D721Med (cell line): Measurements from ENCODE around the gene VWA8.

Source experiments
- DNase-seq: peaks from one replicate; pipeline ENCODE4 v3.0.0; 2011; ENCODE audit warnings: low spot score; ENCODE audit not compliant: insufficient read length
- FAIRE-seq: peaks from 2 replicates; lab custom pipeline; 2011; peaks lifted over from hg19 to GRCh38; lab: Jason Lieb, UNC
- TF ChIP-seq, protein P1 (sequence below): IDR thresholded peaks from 2 replicates; pipeline ENCODE4 v1.5.1; 2012; ENCODE audit warnings: mild to moderate bottlenecking, control low read depth; ENCODE audit not compliant: insufficient read depth; ENCODE audit errors: missing control alignments

Gene VWA8

DNA sequence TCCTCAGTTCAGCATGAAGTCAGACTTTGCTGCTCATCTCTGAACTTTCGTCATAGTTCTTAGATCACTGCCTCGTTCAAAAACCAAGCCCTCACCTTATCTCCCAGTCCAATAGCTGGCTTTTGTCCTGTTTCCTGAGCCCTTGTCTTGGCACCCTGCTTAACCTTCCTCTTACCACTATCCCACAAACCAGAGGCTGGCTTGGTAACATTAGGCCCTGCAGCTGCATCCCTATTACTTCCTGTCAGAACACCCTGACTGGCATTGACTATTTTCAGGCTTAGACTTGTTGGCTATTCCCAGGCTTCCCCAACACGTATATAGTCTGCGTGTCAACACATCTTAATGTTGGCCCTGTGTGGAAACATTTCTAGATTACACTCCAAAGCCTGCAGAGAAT lies 172.4 kb downstream of the VWA8 start:
- TF ChIP-seq, protein P1, sequence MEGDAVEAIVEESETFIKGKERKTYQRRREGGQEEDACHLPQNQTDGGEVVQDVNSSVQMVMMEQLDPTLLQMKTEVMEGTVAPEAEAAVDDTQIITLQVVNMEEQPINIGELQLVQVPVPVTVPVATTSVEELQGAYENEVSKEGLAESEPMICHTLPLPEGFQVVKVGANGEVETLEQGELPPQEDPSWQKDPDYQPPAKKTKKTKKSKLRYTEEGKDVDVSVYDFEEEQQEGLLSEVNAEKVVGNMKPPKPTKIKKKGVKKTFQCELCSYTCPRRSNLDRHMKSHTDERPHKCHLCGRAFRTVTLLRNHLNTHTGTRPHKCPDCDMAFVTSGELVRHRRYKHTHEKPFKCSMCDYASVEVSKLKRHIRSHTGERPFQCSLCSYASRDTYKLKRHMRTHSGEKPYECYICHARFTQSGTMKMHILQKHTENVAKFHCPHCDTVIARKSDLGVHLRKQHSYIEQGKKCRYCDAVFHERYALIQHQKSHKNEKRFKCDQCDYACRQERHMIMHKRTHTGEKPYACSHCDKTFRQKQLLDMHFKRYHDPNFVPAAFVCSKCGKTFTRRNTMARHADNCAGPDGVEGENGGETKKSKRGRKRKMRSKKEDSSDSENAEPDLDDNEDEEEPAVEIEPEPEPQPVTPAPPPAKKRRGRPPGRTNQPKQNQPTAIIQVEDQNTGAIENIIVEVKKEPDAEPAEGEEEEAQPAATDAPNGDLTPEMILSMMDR: no peak
- FAIRE-seq (no peak), DNase-seq (no peak)

DNA sequence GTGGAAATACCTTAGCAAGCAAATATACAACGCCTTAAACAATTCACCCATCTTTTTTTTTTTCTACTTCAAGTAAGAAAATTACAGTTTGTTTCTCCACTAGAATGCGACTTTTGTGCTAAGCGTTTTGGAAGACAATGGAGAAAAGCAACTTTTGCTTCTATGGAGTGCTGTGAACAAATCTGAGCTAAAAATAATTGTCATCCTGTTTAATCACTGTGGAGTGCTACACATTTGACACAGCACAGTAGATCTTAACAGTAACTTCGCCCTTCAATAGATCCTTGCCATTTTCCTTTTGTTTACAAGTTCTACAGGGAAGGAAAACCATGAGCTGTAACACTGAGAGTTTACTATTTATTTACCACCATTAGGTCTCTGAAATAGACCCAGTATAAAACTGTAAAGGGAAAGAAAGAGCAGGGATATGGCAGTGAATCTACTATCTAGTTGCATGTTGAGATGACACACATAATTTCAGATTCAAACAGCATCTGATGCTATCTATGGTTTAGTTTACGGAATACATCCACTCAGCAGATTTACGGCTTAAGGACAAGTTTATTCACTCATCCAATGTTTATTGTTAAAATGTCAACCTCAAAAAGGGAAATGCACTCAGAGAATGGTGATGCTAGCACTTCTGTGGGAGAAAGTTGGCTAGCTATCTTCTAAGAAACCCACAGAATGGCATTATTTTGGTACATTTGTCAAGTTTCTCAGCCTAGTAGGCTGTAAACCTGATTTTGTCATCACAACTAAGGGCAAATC lies 175.3 kb downstream of the VWA8 start:
- no peak for FAIRE-seq
- TF ChIP-seq, protein P1: no peak
- no peak for DNase-seq

DNA sequence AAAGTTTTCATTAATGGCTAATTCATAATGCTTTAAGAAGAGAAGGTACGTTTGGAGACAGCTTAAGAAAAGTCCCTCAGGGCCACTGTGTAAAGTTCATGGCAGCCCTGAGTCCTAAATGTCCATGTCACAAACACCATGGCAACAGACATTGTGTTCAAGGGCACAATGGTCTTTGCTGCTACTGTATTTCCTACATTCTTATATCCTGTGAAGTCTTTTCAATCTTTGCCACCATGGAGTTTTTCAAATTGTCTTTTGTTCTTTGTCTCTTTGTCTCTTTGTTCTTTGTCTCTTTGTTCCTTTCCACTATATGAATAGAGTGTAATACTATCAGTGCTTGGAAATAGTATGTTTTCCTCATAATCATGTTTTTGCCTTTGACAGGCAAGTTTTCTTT lies 178.8 kb downstream of the VWA8 start:
- FAIRE-seq: no peak

DNA sequence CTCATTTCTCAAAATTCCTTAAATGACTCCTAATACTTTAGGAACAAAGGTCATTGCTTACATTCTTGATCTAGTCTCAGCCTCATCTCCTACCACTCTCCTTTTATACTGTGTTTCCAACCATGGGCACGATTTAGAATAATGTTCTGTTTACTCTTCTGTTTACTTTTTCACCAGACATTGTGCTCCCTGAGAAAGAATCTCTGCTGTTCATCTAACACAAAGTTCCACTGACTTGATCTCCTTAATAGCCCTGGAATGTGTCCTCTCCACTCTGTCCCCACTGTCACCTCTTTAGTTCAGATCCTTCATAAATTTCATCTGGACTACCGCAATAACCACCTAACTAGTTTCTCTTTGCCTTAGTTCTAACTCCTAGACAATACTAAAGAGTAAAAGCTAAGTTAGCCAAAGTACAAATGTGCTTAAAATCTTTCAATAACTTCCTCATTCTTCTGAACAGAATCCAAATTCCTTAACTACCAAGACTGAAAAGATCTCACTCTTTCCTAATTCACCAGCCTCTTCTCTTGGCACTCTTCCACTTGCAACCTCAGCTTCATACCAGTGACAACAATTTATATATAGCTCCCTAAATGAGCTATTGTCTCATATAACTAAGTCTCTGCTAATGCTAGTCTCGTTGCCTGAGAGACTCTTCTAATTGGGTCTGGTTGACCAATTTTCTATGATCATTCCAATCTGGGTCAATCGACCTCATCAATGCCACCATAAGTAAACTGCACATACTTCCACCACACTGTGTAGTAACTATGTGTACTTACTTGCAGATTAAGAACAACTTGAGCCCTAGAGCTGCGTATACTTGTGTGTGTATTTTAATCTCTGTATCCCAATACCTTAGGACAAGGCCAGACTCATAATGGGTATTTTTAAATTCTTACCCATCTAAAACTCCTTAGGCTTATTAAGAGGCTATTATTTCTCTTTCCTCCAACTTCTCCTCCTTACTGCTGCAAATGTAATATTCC lies 179.9 kb downstream of the VWA8 start:
- no peak for DNase-seq

More for the DNA sequence above, 178.8 kb downstream of the VWA8 start:
- no peak for DNase-seq
- TF ChIP-seq, protein P1: no peak

DNA sequence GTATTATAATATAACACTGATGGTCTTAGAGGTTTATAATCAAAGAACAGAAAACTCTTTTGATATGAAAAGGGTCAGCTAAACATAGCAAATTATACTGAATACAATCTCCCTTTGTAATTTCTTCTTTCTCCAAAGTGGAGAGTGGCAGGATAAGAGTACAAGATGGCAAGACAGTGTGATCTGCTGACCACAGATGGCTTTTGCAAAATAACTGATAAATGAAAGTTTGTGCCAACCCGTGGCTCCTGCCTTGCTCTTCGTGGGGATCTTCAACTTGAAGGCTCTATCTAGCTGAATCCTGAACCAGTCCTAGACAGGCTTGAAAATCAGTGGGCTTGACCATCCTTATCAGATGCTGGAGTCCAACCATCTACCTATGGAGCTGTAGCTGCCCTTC lies 185.7 kb downstream of the VWA8 start:
- TF ChIP-seq, protein P1: no peak
- FAIRE-seq (no peak), DNase-seq (no peak)

More for the DNA sequence above, 179.9 kb downstream of the VWA8 start:
- FAIRE-seq: no peak
- TF ChIP-seq, protein P1: no peak

DNA sequence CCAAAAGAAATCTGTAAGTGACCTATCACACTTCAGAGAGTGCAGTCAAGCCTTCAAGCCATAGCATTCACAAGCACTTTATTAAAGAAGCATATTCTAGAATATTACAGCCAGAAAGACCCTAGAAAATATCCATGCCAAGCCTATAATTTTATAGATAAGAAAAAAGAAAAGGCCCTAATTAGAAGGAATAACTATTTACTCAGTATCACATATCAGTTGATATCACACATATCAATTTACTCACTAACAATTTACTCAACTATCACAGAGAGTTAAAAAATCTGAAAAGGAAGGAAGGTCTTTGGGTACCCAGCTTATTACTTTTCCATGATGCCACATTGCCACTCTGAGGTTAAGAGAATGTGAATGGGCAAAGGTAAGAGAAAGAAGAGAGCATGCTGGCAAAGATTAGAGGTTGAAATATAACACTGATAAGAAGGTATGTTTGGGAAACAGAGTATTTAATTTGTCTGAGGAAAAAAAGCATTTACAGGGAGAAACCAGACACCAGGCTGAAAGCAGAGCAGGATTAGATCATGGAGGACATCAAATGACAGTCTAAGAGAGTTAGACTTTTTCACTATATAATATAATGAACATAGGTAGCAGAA lies 186.2 kb downstream of the VWA8 start:
- FAIRE-seq (no peak), DNase-seq (no peak)
- TF ChIP-seq, protein P1: no peak
